Colon (tissue), 2 donors: Measurements from ENCODE around the gene SEC31A.
"Not testable (repeated sequence)": the region's sequence is repeated elsewhere in the genome, so short reads cannot be mapped to it uniquely, and the experiment has no call there.

Source experiments
- FAIRE-seq: peaks from 2 replicates; lab custom pipeline; 2012; peaks lifted over from hg19 to GRCh38; lab: Jason Lieb, UNC
- donor health status: control.
- donor health status: control.

Gene SEC31A

GRCh38 chr4:82839624-82840023, 51.3 kb downstream of the SEC31A start:
- no peak for FAIRE-seq

GRCh38 chr4:82833696-82834313, 57.1 kb downstream of the SEC31A start:
- no peak for FAIRE-seq

DNA sequence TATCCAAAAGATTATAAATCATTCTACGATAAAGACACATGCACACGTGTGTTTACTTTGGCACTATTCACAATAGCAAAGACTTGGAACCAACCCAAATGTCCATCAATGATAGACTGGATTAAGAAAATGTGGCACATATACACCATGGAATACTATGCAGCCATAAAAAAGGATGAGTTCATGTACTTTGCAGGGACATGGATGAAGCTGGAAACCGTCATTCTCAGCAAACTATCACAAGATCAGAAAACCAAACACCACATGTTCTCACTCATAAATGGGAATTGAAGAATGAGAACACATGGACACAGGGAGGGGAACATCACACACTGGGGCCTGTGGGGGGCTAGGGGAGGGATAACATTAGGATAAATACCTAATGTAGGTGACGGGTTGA, 57.9 kb downstream of the SEC31A start:
- not testable (repeated sequence) for FAIRE-seq

- FAIRE-seq: no peak
These were observed 65.5 kb downstream of the SEC31A start for GRCh38 chr4:82825425-82825824.

DNA sequence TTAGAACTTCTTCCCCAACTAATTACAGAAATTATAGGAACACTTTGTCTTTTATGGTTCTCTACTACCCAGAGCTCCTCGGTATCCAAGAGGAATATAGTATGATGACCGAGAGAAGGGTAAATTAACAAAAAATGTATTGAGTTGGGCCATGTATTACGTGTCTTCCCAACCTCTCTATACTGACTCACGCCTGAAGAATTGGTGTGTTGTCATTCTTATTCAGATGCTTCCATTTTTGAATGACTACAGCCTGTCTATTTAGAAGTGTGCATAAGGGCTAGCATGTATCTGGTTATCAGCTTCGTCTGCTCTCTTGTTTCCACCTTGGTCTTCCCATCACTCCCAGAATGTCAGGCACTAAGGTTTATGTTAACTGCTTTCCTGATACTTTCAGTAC, 67.9 kb downstream of the SEC31A start:
- FAIRE-seq: no peak

GRCh38 chr4:82820689-82821088, 70.3 kb downstream of the SEC31A start:
- no peak for FAIRE-seq

GRCh38 chr4:82818664-82819662, 72.0 kb downstream of the SEC31A start:
- no peak for FAIRE-seq

DNA sequence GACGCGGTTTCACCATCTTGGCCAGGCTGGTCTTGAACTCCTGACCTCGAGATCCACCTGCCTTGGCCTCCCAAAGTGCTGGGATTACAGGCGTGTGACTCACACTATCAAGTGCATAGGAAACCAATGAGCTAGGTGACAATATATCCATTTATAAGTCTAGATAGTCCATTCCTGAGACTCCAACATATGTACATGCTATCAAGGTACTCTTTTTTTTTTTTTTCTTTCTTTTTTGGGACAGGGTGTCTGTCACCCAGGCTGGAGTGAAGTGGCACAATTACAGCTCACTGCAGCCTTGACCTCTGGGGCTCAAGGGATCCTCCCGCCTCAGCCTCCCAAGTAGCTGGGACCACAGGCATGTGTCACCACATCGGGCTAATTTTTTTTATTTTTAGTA, 74.1 kb downstream of the SEC31A start:
- not testable (repeated sequence) for FAIRE-seq

GRCh38 chr4:82814034-82814433, 76.9 kb downstream of the SEC31A start:
- no peak for FAIRE-seq

DNA sequence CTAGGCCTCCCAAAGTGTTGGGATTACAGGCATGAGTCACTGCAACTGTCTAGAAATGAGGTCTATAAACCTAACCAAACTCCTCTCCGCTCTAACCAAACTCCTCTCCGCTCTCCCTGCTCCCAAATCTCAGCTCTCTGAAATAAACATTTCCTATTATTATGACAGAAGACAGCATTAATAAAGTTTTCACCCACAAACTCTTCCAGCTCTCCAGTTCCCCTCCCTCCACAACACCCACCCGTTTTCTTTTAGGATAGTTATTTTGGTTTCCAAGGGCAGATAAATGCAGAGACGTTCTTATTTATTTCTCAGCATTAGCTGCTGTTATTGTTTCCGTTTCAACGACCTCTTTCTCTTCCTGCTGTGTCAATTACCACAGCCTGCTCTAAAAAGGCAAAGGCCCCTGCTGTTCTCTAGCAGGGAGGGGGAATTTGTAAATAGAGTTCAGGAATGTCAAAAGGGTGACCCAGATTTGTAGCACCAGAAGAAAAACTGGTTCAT, 79.1 kb downstream of the SEC31A start:
- FAIRE-seq: no peak

GRCh38 chr4:82811392-82811791, 79.6 kb downstream of the SEC31A start:
- no peak for FAIRE-seq

GRCh38 chr4:82810176-82810575, 80.8 kb downstream of the SEC31A start:
- FAIRE-seq: no peak

DNA sequence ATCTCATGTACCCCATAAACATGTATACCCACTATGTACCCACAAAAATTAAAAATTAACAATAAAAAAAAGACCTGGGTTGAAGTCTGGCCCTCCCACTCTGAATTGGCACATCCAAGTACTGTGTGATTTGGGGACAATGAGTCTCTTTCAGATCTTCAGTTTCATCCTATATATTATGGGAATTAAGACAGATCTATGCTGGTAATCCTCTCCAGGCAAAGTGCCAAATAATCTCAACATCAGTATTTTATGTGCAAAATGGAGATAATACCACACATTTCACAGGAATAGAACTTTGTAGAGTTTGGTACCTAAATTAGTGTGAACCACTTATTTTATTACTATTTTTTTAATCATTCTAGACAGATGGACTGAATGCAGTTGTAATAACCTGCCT, 81.3 kb downstream of the SEC31A start:
- no peak for FAIRE-seq

DNA sequence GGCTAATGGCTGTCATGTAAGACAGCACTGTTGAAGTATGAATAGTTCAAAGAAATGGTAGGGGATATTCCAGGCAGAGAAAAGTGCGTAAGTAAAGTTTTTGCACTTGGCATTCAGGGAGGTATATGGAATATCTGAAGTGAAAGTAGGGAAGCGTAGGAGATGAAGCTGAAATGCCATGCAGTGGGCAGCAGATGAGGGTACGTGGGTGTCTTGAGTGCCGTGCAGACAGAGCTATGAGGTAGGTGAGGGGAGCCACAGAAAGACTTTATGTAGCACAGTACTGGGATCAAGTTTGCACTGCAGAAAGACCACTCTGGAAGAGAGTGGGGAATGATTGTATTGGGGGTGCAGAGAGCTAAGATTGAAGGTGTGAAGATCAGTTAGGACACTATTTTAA, 87.2 kb downstream of the SEC31A start:
- FAIRE-seq: no peak

GRCh38 chr4:82802911-82803310, 88.0 kb downstream of the SEC31A start:
- no peak for FAIRE-seq

DNA sequence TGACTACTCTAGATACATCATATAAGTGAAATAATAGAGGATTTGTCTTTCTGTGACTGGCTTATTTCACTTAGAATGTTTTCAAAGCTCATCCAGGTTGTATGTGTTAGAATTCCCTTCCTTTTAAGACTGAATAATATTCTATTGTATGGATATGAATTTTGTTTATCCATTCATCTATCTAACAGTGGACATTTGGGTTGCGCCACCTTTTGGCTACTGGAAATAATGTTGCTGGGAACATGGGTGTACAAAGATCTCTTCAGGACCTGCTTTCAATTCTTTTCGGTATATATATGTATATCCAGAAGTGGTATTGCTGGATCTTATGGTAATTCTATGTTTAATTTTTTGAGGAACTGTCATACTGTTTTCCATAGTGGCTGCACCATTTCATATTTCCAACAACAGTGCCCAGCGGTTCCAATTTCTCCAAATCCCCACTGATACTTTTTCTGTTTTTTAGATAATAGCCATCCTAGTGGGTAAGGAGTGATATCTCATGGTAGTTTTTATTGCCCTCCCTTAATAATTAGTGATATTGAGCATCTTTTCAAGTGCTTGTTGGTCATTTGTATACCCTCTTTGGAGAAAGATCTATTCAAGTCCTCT, 88.9 kb downstream of the SEC31A start:
- no peak for FAIRE-seq

DNA sequence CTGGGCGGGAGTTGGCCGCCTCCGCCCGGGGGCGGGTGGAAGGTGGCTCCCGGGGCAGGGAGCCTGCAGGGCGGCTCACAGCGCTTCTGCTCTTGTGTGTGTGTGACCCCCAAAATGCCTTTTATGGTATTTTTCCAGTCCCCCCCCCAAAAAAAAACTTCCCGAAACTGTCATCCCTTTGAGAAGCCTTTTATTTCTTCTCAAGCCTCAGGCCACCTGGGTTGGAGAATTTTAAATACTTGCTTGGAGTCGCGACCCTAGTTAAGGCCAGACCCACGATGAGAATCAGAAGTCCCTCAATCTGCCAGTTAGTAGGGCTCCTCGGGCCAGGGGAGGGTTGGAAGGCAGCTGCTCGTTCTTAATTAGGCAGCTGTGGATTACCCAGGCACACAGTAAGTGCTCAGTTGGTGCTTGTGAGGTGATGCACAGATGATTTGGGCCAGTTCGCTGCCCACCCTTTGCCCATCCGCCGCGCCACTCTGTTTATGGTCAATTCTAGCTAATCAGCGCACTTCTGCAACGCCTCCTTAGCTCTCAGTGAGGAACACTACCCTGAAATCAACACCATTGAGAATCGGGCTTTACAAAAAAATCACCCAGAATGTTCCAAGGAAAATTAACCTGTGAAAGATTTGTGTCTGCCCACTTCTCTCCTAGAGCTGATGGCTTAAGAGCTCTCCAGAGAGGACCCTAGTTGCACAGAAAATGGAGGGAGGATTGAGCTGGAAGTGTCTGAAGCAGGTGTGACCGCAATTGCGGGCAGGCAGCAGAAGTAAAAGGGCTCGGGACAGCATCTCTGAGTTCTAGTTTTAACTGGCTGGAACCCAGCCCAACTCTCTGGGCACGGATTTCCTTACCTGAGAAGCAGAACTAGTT, 91.7 kb downstream of the SEC31A start:
- no peak for FAIRE-seq

DNA sequence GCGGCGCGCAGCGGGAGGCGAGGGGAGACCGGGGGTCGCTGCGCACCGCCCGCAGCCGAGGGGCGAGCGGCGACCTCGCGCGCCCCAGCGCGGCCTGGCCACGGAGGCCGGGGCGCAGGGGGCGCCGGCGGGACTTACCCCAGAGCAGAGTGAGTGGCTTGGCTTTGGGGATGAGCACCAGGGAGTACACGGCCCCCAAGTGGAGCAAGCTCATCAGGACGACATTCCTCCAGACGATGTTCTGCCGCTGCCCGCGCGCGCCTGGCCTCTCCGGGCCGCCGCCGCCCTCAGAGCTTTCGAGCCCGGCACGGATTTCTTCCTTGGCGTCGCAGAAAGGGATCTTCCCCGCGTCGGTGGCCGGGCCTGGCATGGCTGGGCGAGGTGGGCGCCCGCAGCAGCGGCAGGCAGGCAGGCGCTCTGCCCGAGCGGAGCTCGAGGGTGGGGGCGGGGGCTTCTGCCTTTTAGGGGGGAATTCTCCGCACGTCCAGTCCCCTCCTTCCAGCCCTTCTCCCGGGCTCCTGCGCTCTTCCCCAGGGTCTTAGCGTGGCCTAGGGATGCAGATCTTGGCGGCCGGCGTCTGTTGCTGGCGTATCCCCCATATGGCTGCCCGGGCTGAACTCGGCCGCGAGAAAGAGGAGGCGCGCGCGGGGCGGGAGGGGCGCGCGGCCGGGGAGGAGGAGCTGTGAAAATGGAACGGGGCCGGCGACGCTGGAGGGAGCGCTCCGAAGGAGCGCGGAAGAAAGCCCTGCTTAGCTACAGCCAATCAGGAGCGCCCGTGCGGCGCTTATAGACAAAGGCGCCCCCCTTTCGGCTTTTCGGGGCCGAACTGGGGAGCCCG, 92.6 kb downstream of the SEC31A start, which contains the start of gene SCD5:
Gene SCD5 (minus strand): TSS at position 629 of the 838 bp plus-strand sequence. CDS start 259 bp downstream, at position 370.
- no peak for FAIRE-seq

GRCh38 chr4:82797405-82798111, 93.4 kb downstream of the SEC31A start:
- no peak for FAIRE-seq

- no peak for FAIRE-seq
These were observed 93.9 kb downstream of the SEC31A start for GRCh38 chr4:82797040-82797404.
